ENCODE data around the gene FAF2.
"Not testable (repeated sequence)": the region's sequence is repeated elsewhere in the genome, so short reads cannot be mapped to it uniquely, and the experiment has no call there.

The FAF2 gene

DNA sequence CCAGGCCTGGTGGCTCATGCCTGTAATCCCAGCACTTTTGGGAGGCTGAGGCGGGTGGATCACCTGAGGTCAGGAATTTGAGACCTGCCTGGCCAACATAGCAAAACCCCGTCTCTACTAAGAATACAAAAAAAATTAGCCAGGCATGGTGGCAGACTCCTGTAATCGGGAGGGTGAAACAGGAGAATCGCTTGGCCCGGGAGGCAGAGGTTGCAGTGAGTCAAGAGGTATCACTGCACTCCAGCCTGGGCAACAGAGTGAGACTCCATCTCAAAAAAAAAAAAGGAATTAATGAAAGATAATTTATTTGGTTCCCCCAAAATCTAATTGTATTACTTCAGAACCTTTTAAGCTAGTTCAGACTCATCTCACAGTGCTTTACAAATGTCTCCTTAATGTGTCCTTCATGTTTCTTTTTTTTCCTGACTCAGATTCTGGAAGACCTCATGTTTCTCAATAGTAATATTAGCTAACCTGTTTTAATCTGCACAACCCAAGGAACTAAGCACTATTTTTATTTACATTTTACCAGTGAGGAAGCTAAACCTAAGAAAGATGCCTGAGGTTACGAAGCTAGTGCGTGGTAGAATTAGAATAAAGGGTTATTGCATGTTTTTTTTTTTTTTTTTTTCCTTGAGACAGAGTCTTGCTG is 15.1 kb downstream of the FAF2 start:
- DNase-seq: no peak

DNA sequence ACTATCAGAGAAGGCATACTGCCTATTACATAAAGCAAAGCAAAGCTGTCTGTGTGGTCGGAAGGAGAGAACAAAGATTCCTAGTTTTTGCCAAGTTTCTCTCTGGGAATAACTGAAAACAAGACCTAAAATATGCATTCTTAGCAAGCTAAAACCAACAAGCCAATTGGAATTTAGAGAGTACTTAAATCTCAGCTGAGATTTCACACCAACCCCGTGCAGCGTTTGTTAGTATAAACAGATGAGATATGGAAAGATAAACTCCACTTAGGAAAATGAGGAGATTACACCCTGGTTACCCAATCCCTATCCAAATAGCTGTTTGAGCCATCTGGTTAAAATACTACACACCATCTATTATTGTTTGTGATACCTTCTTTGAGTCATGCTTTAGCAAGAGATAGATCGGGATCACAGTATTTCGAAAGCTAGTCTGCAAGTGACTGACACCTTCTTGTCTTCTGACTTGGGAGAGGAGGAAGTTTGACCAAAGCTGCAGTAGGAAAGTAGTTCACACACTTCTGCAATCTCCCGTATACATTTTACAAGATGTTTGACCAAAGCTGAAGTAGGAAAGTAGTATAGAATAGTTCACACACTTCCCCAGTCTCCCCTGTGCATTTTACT is 18.2 kb downstream of the FAF2 start:
- no peak for DNase-seq

DNA sequence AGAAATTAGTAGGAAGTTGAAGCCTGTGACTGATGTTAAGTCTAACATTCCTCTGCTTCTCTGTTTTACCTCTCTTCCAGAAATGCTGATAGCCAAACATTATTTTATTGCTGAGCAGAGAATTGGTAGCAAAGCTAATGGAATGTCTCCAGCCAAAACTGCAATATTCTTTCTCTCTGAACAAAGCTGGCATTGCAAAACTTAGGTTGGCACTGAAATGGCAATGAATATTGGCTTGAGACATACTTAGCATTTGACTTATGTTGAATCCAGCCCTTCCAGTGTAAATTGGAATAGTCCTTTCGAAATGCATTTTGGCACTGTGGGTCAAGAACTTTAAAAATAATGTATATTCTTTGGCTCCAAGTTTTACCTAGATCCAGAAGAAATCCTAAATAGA is 21.1 kb downstream of the FAF2 start:
- no peak for DNase-seq

- DNase-seq: no peak
These were observed 22.4 kb downstream of the FAF2 start for GRCh38 chr5:176470539-176470938.

DNA sequence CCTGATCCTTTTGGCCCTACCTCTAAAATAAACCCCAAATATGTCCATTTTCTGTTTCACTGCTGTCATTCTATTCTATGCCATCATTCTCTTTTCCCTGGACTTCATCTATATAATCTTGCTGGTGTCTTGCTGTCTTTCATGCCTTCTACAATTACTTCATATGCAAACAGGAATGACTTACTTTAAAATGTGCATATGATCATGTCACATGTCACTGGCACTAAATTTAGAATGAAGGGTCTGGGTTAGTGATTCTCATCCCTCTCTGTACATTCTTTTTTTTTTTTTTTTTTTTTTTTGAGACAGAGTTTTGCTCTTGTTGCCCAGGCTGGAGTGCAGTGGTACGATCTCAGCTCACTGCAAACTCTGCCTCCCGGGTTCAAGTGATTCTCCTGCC is 22.9 kb downstream of the FAF2 start:
- no peak for DNase-seq

- no peak for DNase-seq
These were observed 25.3 kb downstream of the FAF2 start for GRCh38 chr5:176473335-176474006.

GRCh38 chr5:176474476-176474875 is 26.3 kb downstream of the FAF2 start:
- DNase-seq: no peak

DNA sequence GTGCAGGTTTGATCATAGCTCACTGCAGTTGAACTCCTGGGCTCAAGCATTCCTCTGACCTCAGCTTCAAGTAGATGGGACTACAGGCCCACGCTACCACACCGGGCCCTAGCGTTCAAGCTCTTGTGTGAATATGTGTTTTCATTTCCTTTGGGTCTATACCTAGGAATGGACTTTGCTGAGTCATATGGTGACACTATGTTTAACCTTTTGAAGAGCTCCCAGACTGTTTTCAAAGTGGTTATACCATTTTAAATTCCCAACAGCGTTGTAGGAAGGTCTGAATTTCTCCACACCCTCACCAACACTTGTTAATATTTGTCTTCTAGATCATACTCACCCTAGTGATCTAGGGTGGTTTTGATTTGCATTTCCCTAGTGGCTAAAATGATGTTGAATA is 33.5 kb downstream of the FAF2 start:
- DNase-seq: no peak

- no peak for DNase-seq
These were observed 37.0 kb downstream of the FAF2 start for GRCh38 chr5:176485176-176485575.

- no peak for DNase-seq
These were observed 38.1 kb downstream of the FAF2 start for GRCh38 chr5:176486189-176486757.

- DNase-seq: not testable (repeated sequence)
These were observed 39.0 kb downstream of the FAF2 start for GRCh38 chr5:176487160-176487559.

GRCh38 chr5:176489077-176489476 is 40.9 kb downstream of the FAF2 start:
- no peak for DNase-seq

DNA sequence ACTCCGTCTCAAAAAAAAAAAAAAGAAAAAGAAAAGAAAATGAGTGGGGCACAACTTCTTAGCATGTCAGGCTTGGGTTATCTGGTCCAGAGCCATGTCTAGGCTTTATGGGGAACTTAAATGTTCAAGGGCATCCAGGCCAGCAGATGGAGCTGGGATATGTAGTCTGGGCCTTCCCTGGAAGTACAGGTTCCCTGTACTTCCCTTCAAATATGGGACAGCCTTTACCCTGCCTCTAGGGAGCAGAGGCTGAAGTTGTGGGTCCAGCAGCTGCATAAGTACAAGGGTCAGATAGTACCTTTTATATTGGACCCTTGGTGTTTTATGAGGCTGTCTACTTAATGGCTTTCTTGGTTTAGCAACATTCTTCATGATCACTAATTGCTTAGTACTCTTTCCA is 42.1 kb downstream of the FAF2 start:
- no peak for DNase-seq

DNA sequence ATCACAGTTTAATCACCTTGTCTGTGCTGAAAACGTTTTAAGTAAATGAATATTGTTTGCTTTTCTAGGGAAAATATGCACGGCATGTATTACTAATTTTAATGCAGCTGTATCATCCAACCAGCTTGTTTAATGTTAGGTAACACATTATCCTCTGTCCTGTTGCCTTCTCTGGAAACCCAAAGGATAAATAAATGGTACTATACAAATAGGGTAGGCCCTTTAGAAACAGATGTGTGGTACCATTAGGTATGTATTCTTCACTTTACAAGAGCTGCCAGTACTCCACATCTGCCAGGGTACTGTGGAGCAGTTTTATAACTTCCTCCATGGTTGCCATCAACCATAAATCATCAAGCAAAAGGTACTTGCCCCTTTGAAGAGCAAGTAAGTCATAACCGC is 42.9 kb downstream of the FAF2 start:
- DNase-seq: no peak

DNA sequence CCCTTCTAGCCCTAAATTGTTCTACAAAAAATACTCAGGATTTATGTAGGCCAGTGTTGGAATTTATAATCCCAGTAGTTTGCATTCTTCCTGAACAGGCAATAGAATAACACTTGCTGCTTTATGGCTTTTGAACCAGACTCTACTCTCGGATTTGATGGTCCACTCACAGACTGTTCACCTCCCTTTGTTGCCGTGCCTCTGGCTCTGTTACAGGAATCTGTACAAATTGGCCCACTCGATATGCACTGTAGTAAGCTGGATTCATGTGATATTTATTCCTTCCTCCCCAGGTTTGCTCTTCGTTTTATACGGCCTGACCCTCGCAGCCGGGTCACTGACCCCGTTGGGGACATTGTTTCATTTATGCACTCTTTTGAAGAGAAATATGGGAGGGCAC is 43.7 kb downstream of the FAF2 start:
- no peak for DNase-seq

DNA sequence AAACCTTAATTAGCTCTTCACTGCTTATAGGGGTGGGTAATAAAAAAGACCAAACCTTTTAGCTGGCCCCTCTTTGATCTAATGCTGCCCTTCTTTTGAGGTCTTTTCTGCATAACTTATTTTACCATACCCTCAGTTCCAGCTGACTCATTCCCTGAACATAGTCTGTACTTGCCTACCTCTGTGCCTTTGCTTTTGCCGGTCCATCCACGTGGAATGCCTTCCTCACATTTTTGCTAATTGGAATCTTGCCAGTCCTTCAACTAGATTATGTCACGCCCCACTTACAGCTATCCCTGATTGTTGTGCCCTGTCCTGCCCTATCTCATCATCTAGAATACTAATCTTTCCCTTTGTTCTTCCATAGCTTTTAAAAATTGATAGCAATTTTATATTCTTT is 44.2 kb downstream of the FAF2 start:
- DNase-seq: no peak

GRCh38 chr5:176497852-176498251 is 49.7 kb downstream of the FAF2 start:
- DNase-seq: no peak

- no peak for DNase-seq
These were observed 51.1 kb downstream of the FAF2 start for GRCh38 chr5:176499273-176499672.

DNA sequence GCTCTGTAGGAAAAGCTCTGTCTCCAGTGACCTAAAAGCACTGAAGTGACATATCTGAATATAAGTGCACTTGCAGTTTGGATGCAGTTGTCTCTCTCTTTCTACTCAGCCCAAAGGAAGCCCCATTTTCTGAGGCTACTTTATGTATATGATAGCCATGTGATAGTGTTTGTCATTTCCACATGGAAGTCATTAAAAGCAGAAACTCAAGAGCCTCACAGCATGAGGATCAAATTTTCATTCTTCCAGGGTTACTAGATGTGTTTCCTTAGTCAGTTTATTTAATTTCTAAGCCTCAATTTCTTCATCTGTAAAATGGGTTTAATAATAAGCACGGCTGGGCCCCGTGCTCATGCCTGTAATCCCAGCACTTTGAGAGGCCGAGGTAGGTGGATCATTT is 52.3 kb downstream of the FAF2 start:
- DNase-seq: no peak

DNA sequence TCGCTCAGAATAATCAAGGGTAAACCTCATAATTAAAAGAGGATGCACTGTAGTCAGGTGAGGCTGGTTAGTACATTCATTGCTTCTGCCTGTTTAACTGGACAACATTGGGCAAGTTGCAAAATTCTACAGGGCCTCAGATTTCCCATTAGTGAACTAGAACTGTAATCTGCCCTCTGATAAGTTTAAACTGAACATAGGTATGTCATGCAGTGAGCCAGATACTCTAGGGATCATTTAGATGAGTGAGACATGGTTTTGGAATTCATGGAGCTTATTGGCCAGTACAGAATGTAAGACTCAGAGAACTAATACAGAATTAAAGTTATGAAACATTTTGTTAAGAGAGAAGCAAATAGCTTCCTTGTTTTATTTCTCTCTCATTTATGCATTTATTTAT is 53.1 kb downstream of the FAF2 start:
- DNase-seq: no peak

DNA sequence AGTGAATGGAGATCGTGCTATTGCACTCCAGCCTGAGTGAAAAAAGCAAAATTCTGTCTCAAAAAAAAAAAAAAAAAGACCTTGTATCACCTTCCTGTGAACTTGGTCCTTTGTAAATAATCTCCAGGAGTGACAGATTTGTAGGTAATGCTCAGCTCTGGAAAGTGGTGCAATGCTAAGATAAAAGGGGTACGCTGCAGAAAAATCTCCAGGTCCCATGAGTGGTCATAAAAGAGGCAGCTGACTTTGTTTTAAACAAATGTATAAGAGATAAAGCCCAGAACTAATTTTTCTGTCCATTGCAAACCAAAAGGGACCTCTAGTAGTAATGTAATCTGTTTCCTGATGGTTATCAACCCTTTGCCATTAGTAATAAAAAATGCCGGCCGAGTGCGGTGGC is 55.3 kb downstream of the FAF2 start:
- DNase-seq: no peak

GRCh38 chr5:176507911-176508310 is 59.7 kb downstream of the FAF2 start:
- DNase-seq: no peak

GRCh38 chr5:176508603-176509002 is 60.4 kb downstream of the FAF2 start:
- no peak for DNase-seq

DNA sequence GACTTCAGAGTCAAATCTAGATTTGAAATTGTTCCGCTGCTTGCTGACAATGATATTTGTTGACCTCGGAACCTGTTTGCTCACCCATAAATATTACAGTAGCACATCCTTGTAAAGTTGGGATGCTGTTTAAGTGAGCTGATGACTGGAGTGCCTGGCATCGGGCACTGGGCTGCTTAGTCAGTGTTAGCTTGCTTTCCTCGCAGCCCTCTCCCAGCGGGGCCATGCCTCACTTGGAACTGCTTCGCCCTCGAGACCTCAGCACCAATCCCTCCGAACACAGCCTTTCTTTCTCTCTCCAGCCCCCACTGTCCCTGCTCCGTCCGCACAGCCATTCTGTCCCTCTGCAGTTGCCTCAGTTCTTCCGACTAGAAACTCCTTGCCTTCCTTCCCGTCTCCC is 65.6 kb downstream of the FAF2 start:
- no peak for DNase-seq

All from activated naive CD4-positive, alpha-beta T cell treated with anti-CD3 and anti-CD28 coated beads, Interleukin-2, amount 50 U/mL, for 16 hours (primary cell).